Mucosa of stomach (tissue), 1 donor: ENCODE results near the gene MMP23B.
"Not testable (repeated sequence)": the region's sequence is repeated elsewhere in the genome, so short reads cannot be mapped to it uniquely, and the experiment has no call there.

Source experiments
- H3K27me3 ChIP-seq: one replicate; pipeline ENCODE4 v1.7.0; 2013; ENCODE audit warnings: mild to moderate bottlenecking, low read length; ENCODE audit not compliant: control insufficient read depth, insufficient read depth
- H3K36me3 ChIP-seq: one replicate; pipeline ENCODE4 v1.7.0; 2013; ENCODE audit warnings: low read length; ENCODE audit not compliant: control insufficient read depth, insufficient read depth
- H3K4me1 ChIP-seq: one replicate; pipeline ENCODE4 v1.7.0; 2013; ENCODE audit warnings: mild to moderate bottlenecking, low read length; ENCODE audit not compliant: control insufficient read depth, insufficient read depth
- H3K4me3 ChIP-seq: one replicate; pipeline ENCODE4 v1.7.0; 2013; ENCODE audit warnings: low read length
- H3K9ac ChIP-seq: one replicate; pipeline ENCODE4 v1.7.0; 2013; ENCODE audit warnings: mild to moderate bottlenecking, low read length, moderate library complexity
- H3K9me3 ChIP-seq: one replicate; pipeline ENCODE4 v1.7.0; 2013; ENCODE audit warnings: mild to moderate bottlenecking, low read length, moderate library complexity; ENCODE audit not compliant: control insufficient read depth
- donor health status: Pancreatic carcinoma.

The MMP23B gene

GRCh38 chr1:1658583-1659549 lies 26.9 kb downstream of the MMP23B start, which contains the start of gene CDK11B:
TSS of gene CDK11B (minus strand) at chr1:1659004. CDS start at chr1:1657485, 1,519 bp downstream.
- not testable (repeated sequence) for H3K9me3 ChIP-seq, H3K27me3 ChIP-seq, H3K36me3 ChIP-seq, H3K4me1 ChIP-seq
- Histone ChIP-seq H3K4me3 (peak within 1 kb of the TSS; percentile 71), H3K9ac (peak within 1 kb of the TSS; percentile 98)

GRCh38 chr1:1662392-1662791 lies 30.4 kb downstream of the MMP23B start:
- not testable (repeated sequence) for H3K9me3 ChIP-seq, H3K4me1 ChIP-seq, H3K4me3 ChIP-seq, H3K36me3 ChIP-seq, H3K27me3 ChIP-seq, H3K9ac ChIP-seq

GRCh38 chr1:1662830-1663560 lies 31.0 kb downstream of the MMP23B start:
- not testable (repeated sequence) for H3K27me3 ChIP-seq, H3K4me1 ChIP-seq, H3K4me3 ChIP-seq, H3K9ac ChIP-seq, H3K36me3 ChIP-seq, H3K9me3 ChIP-seq

GRCh38 chr1:1664318-1664717 lies 32.3 kb downstream of the MMP23B start:
- H3K9ac ChIP-seq, H3K36me3 ChIP-seq, H3K9me3 ChIP-seq, H3K4me3 ChIP-seq, H3K4me1 ChIP-seq, H3K27me3 ChIP-seq: not testable (repeated sequence)

- Histone ChIP-seq H3K9me3 (no peaks in the 10 kb centered on the region), H3K9ac (no peak overlapping the region), H3K36me3 (peaks cover 9% of the 10 kb centered on the region), H3K4me1 (peaks cover 9% of the 10 kb centered on the region), H3K27me3 (no peaks in the 10 kb centered on the region), H3K4me3 (no peak overlapping the region)
These were observed 33.2 kb downstream of the MMP23B start for GRCh38 chr1:1664941-1665814.

- H3K27me3 ChIP-seq = no peaks in the 10 kb centered on the region
These were observed 33.9 kb downstream of the MMP23B start for GRCh38 chr1:1665815-1666251.

GRCh38 chr1:1666526-1666925 lies 34.6 kb downstream of the MMP23B start:
- no peak overlapping the region for H3K9ac ChIP-seq
- H3K4me3 ChIP-seq = no peak overlapping the region
- H3K4me1 ChIP-seq = peaks cover 9% of the 10 kb centered on the region
- no peaks in the 10 kb centered on the region for H3K27me3 ChIP-seq
- H3K9me3 ChIP-seq = no peaks in the 10 kb centered on the region
- peaks cover 9% of the 10 kb centered on the region for H3K36me3 ChIP-seq

More at GRCh38 chr1:1665815-1666251, 33.9 kb downstream of the MMP23B start:
- H3K36me3 ChIP-seq = peaks cover 9% of the 10 kb centered on the region
- H3K9me3 ChIP-seq = no peaks in the 10 kb centered on the region
- H3K4me1 ChIP-seq = peaks cover 9% of the 10 kb centered on the region
- no peak overlapping the region for H3K4me3 ChIP-seq
- H3K9ac ChIP-seq = no peak overlapping the region

GRCh38 chr1:1669468-1670440 lies 37.8 kb downstream of the MMP23B start:
- H3K27me3 ChIP-seq = no peaks in the 10 kb centered on the region
- H3K9me3 ChIP-seq = no peaks in the 10 kb centered on the region
- peaks cover 9% of the 10 kb centered on the region for H3K36me3 ChIP-seq
- H3K4me3 ChIP-seq = no peak overlapping the region
- H3K4me1 ChIP-seq = no peaks in the 10 kb centered on the region
- no peak overlapping the region for H3K9ac ChIP-seq

- Histone ChIP-seq H3K4me1 (no peaks in the 10 kb centered on the region), H3K4me3 (no peak overlapping the region), H3K9me3 (no peaks in the 10 kb centered on the region), H3K36me3 (peaks cover 4% of the 10 kb centered on the region), H3K9ac (no peak overlapping the region), H3K27me3 (no peaks in the 10 kb centered on the region)
These were observed 38.9 kb downstream of the MMP23B start for GRCh38 chr1:1670866-1671265.

GRCh38 chr1:1671365-1672119 lies 39.6 kb downstream of the MMP23B start:
- Histone ChIP-seq H3K4me1 (no peaks in the 10 kb centered on the region), H3K9me3 (no peaks in the 10 kb centered on the region), H3K27me3 (no peaks in the 10 kb centered on the region), H3K36me3 (no peaks in the 10 kb centered on the region), H3K4me3 (no peak overlapping the region), H3K9ac (no peak overlapping the region)
